Adrenal gland (tissue), 12 donors: ENCODE data around the gene FSTL1. TPM values are rescaled to one million over a fixed set of nuclear protein-coding genes. Genes with fewer than 3 reads are reported as not detected.

Experiments used
- DNase-seq, 7 donors: peaks; one replicate each; pipeline ENCODE4 v3.0.0-alpha.2; 2019 to 2020
- H3K27ac ChIP-seq, 5 donors: fragments of 200-600 bp; sonication (generic) in 4 of 5; 1 replicate in 3 of 5; 2 replicates in 2 of 5; pipeline versions ENCODE4 v1.5.1 to v1.8.0; 2016 to 2020; ENCODE audit warnings: mild to moderate bottlenecking in 1 of 5
- H3K27me3 ChIP-seq: fragments of 200-600 bp; 2 replicates; pipeline ENCODE4 v1.8.0; 2021
- H3K36me3 ChIP-seq, 2 donors: fragments of 200-600 bp; replicated peaks in 1 of 2; 1 replicate in 1 of 2; 2 replicates in 1 of 2; pipeline versions ENCODE4 v1.5.1 to v1.8.0; 2018 to 2022
- H3K4me1 ChIP-seq, 2 donors: fragments of 200-600 bp; replicated peaks in 1 of 2; 1 replicate in 1 of 2; 2 replicates in 1 of 2; pipeline versions ENCODE4 v1.5.1 to v1.8.0; 2018 to 2021
- H3K4me3 ChIP-seq, 4 donors: fragments of 200-600 bp; sonication (generic) in 3 of 4; one replicate each; pipeline ENCODE4 v1.5.1; 2016 to 2018
- H3K9me3 ChIP-seq, 3 donors: fragments of 200-600 bp; sonication (generic) in 1 of 3; replicated peaks in 1 of 3; 1 replicate in 2 of 3; 2 replicates in 1 of 3; pipeline versions ENCODE4 v1.5.1 to v1.8.0; 2016 to 2021
- CTCF ChIP-seq, 6 experiments: fragments of 450-650 bp in 4 of 6; fragments of 200-600 bp in 2 of 6; sonication (generic) in 1 of 6; IDR thresholded peaks; 1 replicate in 5 of 6; 2 replicates in 1 of 6; pipeline versions ENCODE4 v1.5.1 to v1.8.0; 2016 to 2021; ENCODE audit warnings: antibody characterized with exemption in 6 of 6, mild to moderate bottlenecking in 2 of 6, moderate library complexity in 1 of 6
- POLR2A ChIP-seq, 2 donors: fragments of 450-650 bp; IDR thresholded peaks; one replicate each; pipeline ENCODE4 v1.6.1; 2017; ENCODE audit warnings: antibody characterized with exemption in 2 of 2, mild to moderate bottlenecking in 2 of 2, moderate library complexity in 1 of 2
- WGBS, 4 donors: extraction: QIAGEN DNeasy Blood & Tissue Kit in 2 of 4; methylation state at CpG; one replicate each; pipeline versions ENCODE4 v1.1.5 to v1.1.7; 2013 to 2017; 5-methylcytosine and 5-hydroxymethylcytosine counted together
- intact Hi-C, 2 donors: fragments of 100-400 bp; cut with DNase I; formaldehyde crosslinking; loops; one replicate each; pipeline versions ENCODE4 v1.14.1 to v1.15.0; 2022 to 2023
- polyA plus RNA-seq, 3 donors: library from polyadenylated mRNA; stranded (reverse); fragments of 200-250 nt in 2 of 3; fragments of 350-450 nt in 1 of 3; fragmentation: Illumina TruSeq in 1 of 3; extraction: RNeasy Lipid Tissue Mini Kit (QIAGEN cat#74804) in 1 of 3; gene quantifications; one replicate each; pipeline ENCODE4 v1.2.3, GENCODE V29; 2013 to 2014
- total RNA-seq, 9 donors: library from RNA; depleted of rRNA in 4 of 9; stranded (reverse); fragments of >200 nt in 4 of 9; fragments of 120-200 nt in 1 of 9; fragmentation: NEBNext Ultra II Directional in 1 of 9; extraction: Animal tissue kit (Norgen Biotek cat#: 25700) in 1 of 9; gene quantifications; one replicate each; pipeline versions ENCODE4 v1.1.0 to v1.2.4, GENCODE V29; 2013 to 2023
- donor health status: healthy with polysubstance abuse.
- donor health status: Bipolar disorder and iron deficiency.
- donor health status: DM: yes; HTN: yes; CAD: no.
- donor health status: DM: no; HTN: no; CAD: no.
- donor health status: DM: no; HTN: no; CAD: no.
- donor health status: DM: yes; HTN: yes; CAD: no.

FSTL1 gene
- total and polyA plus RNA-seq, 12 donors, result 45.6 to 625 (median 306) TPM

GRCh38 chr3:120404876-120405275, 45.9 kb downstream of the FSTL1 start:
- no peak for DNase-seq
- Histone ChIP-seq H3K9me3 (no peaks in the 10 kb centered on the region), H3K27ac (no peak overlapping the region), H3K27me3 (no peaks in the 10 kb centered on the region), H3K36me3 (peaks cover 0 to 99% of the 10 kb centered on the region in 2 donors), H3K4me3 (no peak overlapping the region), H3K4me1 (no peaks in the 10 kb centered on the region)
- no peak for TF ChIP-seq CTCF (IDR thresholded peaks at IDR 0.05)
- intact Hi-C loops, result loop anchor here (5.0 to 10.0 kb wide), 2 partner anchors 160 to 163 kb away; no protein-coding TSS in a partner anchor
- WGBS, 4 donors, result 82 to 86% (median 83%) methylated on average over 3 of the region's 3 CpGs

GRCh38 chr3:120402257-120402656, 48.5 kb downstream of the FSTL1 start:
- Histone ChIP-seq H3K9me3 (no peaks in the 10 kb centered on the region), H3K4me3 (no peak overlapping the region), H3K4me1 (no peaks in the 10 kb centered on the region), H3K27me3 (no peaks in the 10 kb centered on the region), H3K36me3 (peaks cover 0 to 99% of the 10 kb centered on the region in 2 donors), H3K27ac (no peak overlapping the region)
- TF ChIP-seq POLR2A (IDR thresholded peaks at IDR 0.05) (no peak), CTCF (IDR thresholded peaks at IDR 0.05) (no peak)
- intact Hi-C loops, result loop anchor here (5.0 to 10.0 kb wide), 2 partner anchors 157 to 160 kb away; no protein-coding TSS in a partner anchor
- DNase-seq, result no peak

- no peak overlapping the region for H3K27ac ChIP-seq
- H3K4me1 ChIP-seq, result no peaks in the 10 kb centered on the region
- WGBS, 4 donors, result 80 to 100% (median 86%) methylated on average over 2 of the region's 2 CpGs
- H3K36me3 ChIP-seq, result peaks cover 0 to 99% of the 10 kb centered on the region in 2 donors
- intact Hi-C loops, result no loop called here
- no peak overlapping the region for H3K4me3 ChIP-seq
- no peak for TF ChIP-seq POLR2A (IDR thresholded peaks at IDR 0.05)
- TF ChIP-seq CTCF (IDR thresholded peaks at IDR 0.05), result no peak
- no peaks in the 10 kb centered on the region for H3K9me3 ChIP-seq
- DNase-seq, result no peak
- no peaks in the 10 kb centered on the region for H3K27me3 ChIP-seq
Measured at GRCh38 chr3:120399372-120399771, 51.4 kb downstream of the FSTL1 start.

- DNase-seq, result no peak
- H3K4me1 ChIP-seq, result no peaks in the 10 kb centered on the region
- peaks cover 0 to 79% of the 10 kb centered on the region in 2 donors for H3K36me3 ChIP-seq
- 87 to 90% (median 88%) methylated on average over 8 of the region's 8 CpGs for WGBS, 4 donors
- intact Hi-C loops, result no loop called here
- no peak overlapping the region for H3K4me3 ChIP-seq
- no peak for TF ChIP-seq CTCF (IDR thresholded peaks at IDR 0.05)
- no peak for TF ChIP-seq POLR2A (IDR thresholded peaks at IDR 0.05)
- no peak overlapping the region for H3K27ac ChIP-seq
- H3K27me3 ChIP-seq, result no peaks in the 10 kb centered on the region
- no peaks in the 10 kb centered on the region for H3K9me3 ChIP-seq
Measured at GRCh38 chr3:120396469-120396868, 54.3 kb downstream of the FSTL1 start.
